Measurements from ENCODE around the gene F8A2.
"Not testable (repeated sequence)": the region's sequence is repeated elsewhere in the genome, so short reads cannot be mapped to it uniquely, and the experiment has no call there.

GRCh38 chrX:155349448-155349847, 32.4 kb upstream of the F8A2 start:
- not testable (repeated sequence) for TF ChIP-seq CTCF, POLR2A (IDR thresholded peaks at IDR 0.05)
